Tibial nerve (tissue), 4 donors: ENCODE measurements around the gene GLE1. TPM values are rescaled to one million over a fixed set of nuclear protein-coding genes. Genes with fewer than 3 reads are reported as not detected.

Source experiments
- DNase-seq, 2 donors: peaks; one replicate each; pipeline ENCODE4 v3.0.0-alpha.2; 2019; ENCODE audit warnings: low spot score in 2 of 2
- H3K27ac ChIP-seq, 4 donors: fragments of 200-600 bp; sonication (generic) in 3 of 4; one replicate each; pipeline ENCODE4 v1.5.1; 2017 to 2019; ENCODE audit warnings: mild to moderate bottlenecking in 1 of 4
- H3K27me3 ChIP-seq, 2 donors: fragments of 200-600 bp; sonication (generic) in 1 of 2; one replicate each; pipeline versions ENCODE4 v1.5.1 to v1.6.0; 2017 to 2019
- H3K36me3 ChIP-seq, 3 donors: fragments of 200-600 bp; sonication (generic); one replicate each; pipeline ENCODE4 v1.5.1; 2018 to 2019
- H3K4me1 ChIP-seq, 4 donors: fragments of 200-600 bp; sonication (generic) in 3 of 4; one replicate each; pipeline ENCODE4 v1.5.1; 2017 to 2019
- H3K4me3 ChIP-seq, 4 donors: fragments of 200-600 bp; sonication (generic) in 3 of 4; one replicate each; pipeline ENCODE4 v1.5.1; 2017 to 2019; ENCODE audit warnings: mild to moderate bottlenecking in 1 of 4, moderate library complexity in 1 of 4
- H3K9me3 ChIP-seq, 4 donors: fragments of 200-600 bp; sonication (generic) in 3 of 4; one replicate each; pipeline ENCODE4 v1.5.1; 2017 to 2019
- CTCF ChIP-seq, 5 experiments: fragments of 200-600 bp in 3 of 5; fragments of 450-650 bp in 2 of 5; sonication (generic) in 3 of 5; IDR thresholded peaks; one replicate each; pipeline ENCODE4 v1.5.1; 2016 to 2019; ENCODE audit warnings: antibody characterized with exemption in 5 of 5, mild to moderate bottlenecking in 3 of 5, moderate library complexity in 2 of 5
- EP300 ChIP-seq, 2 donors: sonication (generic); formaldehyde crosslinking; IDR thresholded peaks; one replicate each; pipeline ENCODE4 v1.6.1; 2017; ENCODE audit warnings: antibody characterized with exemption in 2 of 2, mild to moderate bottlenecking in 1 of 2
- POLR2A ChIP-seq, 2 donors: fragments of 450-650 bp; IDR thresholded peaks; one replicate each; pipeline ENCODE4 v1.6.1; 2017; ENCODE audit warnings: antibody characterized with exemption in 2 of 2, mild to moderate bottlenecking in 2 of 2, moderate library complexity in 2 of 2
- WGBS, 2 donors: methylation state at CpG; one replicate each; pipeline ENCODE4 v1.1.5; 2018; 5-methylcytosine and 5-hydroxymethylcytosine counted together
- total RNA-seq, 4 donors: library from RNA; depleted of rRNA; stranded (reverse); fragments of >200 nt; gene quantifications; one replicate each; pipeline ENCODE4 v1.1.0, GENCODE V29; 2016

GLE1 gene
- total RNA-seq, 4 donors from 2014 or later: 24.5 to 30.4 (median 28.8) TPM

GRCh38 chr9:128485414-128485855, 19.1 kb upstream of the GLE1 start:
- DNase-seq: no peak
- Histone ChIP-seq H3K36me3 (peaks cover 2 to 100% (median 10%) of the 10 kb centered on the region in 3 donors), H3K27ac (no peak overlapping the region), H3K4me3 (no peak overlapping the region), H3K9me3 (no peaks in the 10 kb centered on the region), H3K4me1 (no peaks in the 10 kb centered on the region), H3K27me3 (no peaks in the 10 kb centered on the region)
- TF ChIP-seq CTCF (IDR thresholded peaks at IDR 0.05) (no peak), POLR2A (IDR thresholded peaks at IDR 0.05) (no peak), EP300 (IDR thresholded peaks at IDR 0.05) (no peak)
- WGBS, 2 donors: 71 to 86% methylated on average over 6 of the region's 7 CpGs

GRCh38 chr9:128486201-128486600, 18.3 kb upstream of the GLE1 start:
- no peak for DNase-seq
- H3K9me3 ChIP-seq: no peaks in the 10 kb centered on the region
- H3K27ac ChIP-seq: no peak overlapping the region
- H3K4me1 ChIP-seq: no peaks in the 10 kb centered on the region
- H3K36me3 ChIP-seq: peaks cover 2 to 99% (median 10%) of the 10 kb centered on the region in 3 donors
- H3K4me3 ChIP-seq: no peak overlapping the region
- no peaks in the 10 kb centered on the region for H3K27me3 ChIP-seq
- TF ChIP-seq EP300 (IDR thresholded peaks at IDR 0.05) (no peak), POLR2A (IDR thresholded peaks at IDR 0.05) (no peak), CTCF (IDR thresholded peaks at IDR 0.05) (no peak)

GRCh38 chr9:128493424-128493823, 11.1 kb upstream of the GLE1 start:
- no peaks in the 10 kb centered on the region for H3K9me3 ChIP-seq
- no peak for DNase-seq
- peaks cover 0 to 15% (median 0%) of the 10 kb centered on the region in 4 donors for H3K4me1 ChIP-seq
- H3K27ac ChIP-seq: no peak overlapping the region
- H3K36me3 ChIP-seq: peaks cover 0 to 94% (median 0%) of the 10 kb centered on the region in 3 donors
- H3K4me3 ChIP-seq: no peak overlapping the region
- no peaks in the 10 kb centered on the region for H3K27me3 ChIP-seq
- TF ChIP-seq POLR2A (IDR thresholded peaks at IDR 0.05) (no peak), EP300 (IDR thresholded peaks at IDR 0.05) (no peak), CTCF (IDR thresholded peaks at IDR 0.05) (no peak)
- 87 to 98% methylated on average over 2 of the region's 2 CpGs for WGBS, 2 donors

GRCh38 chr9:128494108-128494745, 10.3 kb upstream of the GLE1 start:
- TF ChIP-seq CTCF (IDR thresholded peaks at IDR 0.05) (no peak), POLR2A (IDR thresholded peaks at IDR 0.05) (no peak), EP300 (IDR thresholded peaks at IDR 0.05) (no peak)
- Histone ChIP-seq H3K4me1 (peaks cover 0 to 15% (median 0%) of the 10 kb centered on the region in 4 donors), H3K27me3 (no peaks in the 10 kb centered on the region), H3K27ac (no peak overlapping the region), H3K36me3 (peaks cover 0 to 94% (median 0%) of the 10 kb centered on the region in 3 donors), H3K4me3 (no peak overlapping the region), H3K9me3 (no peaks in the 10 kb centered on the region)
- peak; percentile 62 for DNase-seq
- WGBS, 2 donors: 25 to 29% methylated on average over 12 to 13 of the region's 13 CpGs

GRCh38 chr9:128494746-128495129, 9.8 kb upstream of the GLE1 start:
- Histone ChIP-seq H3K4me3 (no peak overlapping the region), H3K27me3 (no peaks in the 10 kb centered on the region), H3K36me3 (peaks cover 0 to 94% (median 0%) of the 10 kb centered on the region in 3 donors), H3K9me3 (no peaks in the 10 kb centered on the region), H3K4me1 (peaks cover 0 to 15% (median 0%) of the 10 kb centered on the region in 4 donors), H3K27ac (no peak overlapping the region)
- DNase-seq: no peak
- WGBS, 2 donors: 51 to 57% methylated on average over 5 of the region's 5 CpGs
- TF ChIP-seq POLR2A (IDR thresholded peaks at IDR 0.05): no peak
- no peak for TF ChIP-seq CTCF (IDR thresholded peaks at IDR 0.05)
- no peak for TF ChIP-seq EP300 (IDR thresholded peaks at IDR 0.05)
